Type B pancreatic cell (in vitro differentiated cells): ENCODE data around the gene FZD1. TPM values are rescaled to one million over a fixed set of nuclear protein-coding genes. Genes with fewer than 3 reads are reported as not detected.

Experiments used
- DNase-seq: peaks from one replicate; pipeline ENCODE4 v3.0.0; 2021; ENCODE audit warnings: mixed read lengths; ENCODE audit not compliant: unreplicated experiment; ENCODE audit errors: extremely low spot score
- H3K27ac Mint-ChIP-seq: 2 replicates; pipeline ENCODE4 v1.8.0; 2021; ENCODE audit warnings: mild to moderate bottlenecking, mixed read lengths
- H3K27me3 Mint-ChIP-seq: 2 replicates; pipeline ENCODE4 v1.8.0; 2021; ENCODE audit warnings: mixed read lengths
- H3K36me3 Mint-ChIP-seq: 2 replicates; pipeline ENCODE4 v1.8.0; 2021; ENCODE audit warnings: mixed read lengths
- H3K4me1 Mint-ChIP-seq: one replicate; pipeline ENCODE4 v1.8.0; 2021; ENCODE audit warnings: mixed read lengths; ENCODE audit not compliant: unreplicated experiment
- H3K4me3 Mint-ChIP-seq: 2 replicates; pipeline ENCODE4 v1.8.0; 2021; ENCODE audit warnings: mild to moderate bottlenecking, mixed read lengths
- H3K9me3 Mint-ChIP-seq: 2 replicates; pipeline ENCODE4 v1.8.0; 2021; ENCODE audit warnings: mixed read lengths
- total RNA-seq: library from RNA; stranded (reverse); gene quantifications from 2 replicates; pipeline ENCODE4 v1.2.1, GENCODE V29; 2021; ENCODE audit warnings: low replicate concordance
- TF ChIP-seq, protein P1 (sequence below): fragments of 200-600 bp; sonication (generic); conservative IDR thresholded peaks from 2 replicates; pipeline ENCODE4 v1.5.0; 2021; ENCODE audit warnings: antibody characterized with exemption, mild to moderate bottlenecking

Gene FZD1
- total RNA-seq, 1 donor from 2014 or later, result 23.8 TPM

- TF ChIP-seq, protein P1, sequence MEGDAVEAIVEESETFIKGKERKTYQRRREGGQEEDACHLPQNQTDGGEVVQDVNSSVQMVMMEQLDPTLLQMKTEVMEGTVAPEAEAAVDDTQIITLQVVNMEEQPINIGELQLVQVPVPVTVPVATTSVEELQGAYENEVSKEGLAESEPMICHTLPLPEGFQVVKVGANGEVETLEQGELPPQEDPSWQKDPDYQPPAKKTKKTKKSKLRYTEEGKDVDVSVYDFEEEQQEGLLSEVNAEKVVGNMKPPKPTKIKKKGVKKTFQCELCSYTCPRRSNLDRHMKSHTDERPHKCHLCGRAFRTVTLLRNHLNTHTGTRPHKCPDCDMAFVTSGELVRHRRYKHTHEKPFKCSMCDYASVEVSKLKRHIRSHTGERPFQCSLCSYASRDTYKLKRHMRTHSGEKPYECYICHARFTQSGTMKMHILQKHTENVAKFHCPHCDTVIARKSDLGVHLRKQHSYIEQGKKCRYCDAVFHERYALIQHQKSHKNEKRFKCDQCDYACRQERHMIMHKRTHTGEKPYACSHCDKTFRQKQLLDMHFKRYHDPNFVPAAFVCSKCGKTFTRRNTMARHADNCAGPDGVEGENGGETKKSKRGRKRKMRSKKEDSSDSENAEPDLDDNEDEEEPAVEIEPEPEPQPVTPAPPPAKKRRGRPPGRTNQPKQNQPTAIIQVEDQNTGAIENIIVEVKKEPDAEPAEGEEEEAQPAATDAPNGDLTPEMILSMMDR, result no peak
- Mint-ChIP-seq H3K27me3 (no peaks in the 10 kb centered on the region), H3K4me1 (no peaks in the 10 kb centered on the region), H3K9me3 (no peaks in the 10 kb centered on the region), H3K27ac (no peak overlapping the region), H3K4me3 (no peak overlapping the region), H3K36me3 (no peaks in the 10 kb centered on the region)
- DNase-seq, result no peak
Measured at GRCh38 chr7:91311839-91312238, 47.6 kb downstream of the FZD1 start.

DNA sequence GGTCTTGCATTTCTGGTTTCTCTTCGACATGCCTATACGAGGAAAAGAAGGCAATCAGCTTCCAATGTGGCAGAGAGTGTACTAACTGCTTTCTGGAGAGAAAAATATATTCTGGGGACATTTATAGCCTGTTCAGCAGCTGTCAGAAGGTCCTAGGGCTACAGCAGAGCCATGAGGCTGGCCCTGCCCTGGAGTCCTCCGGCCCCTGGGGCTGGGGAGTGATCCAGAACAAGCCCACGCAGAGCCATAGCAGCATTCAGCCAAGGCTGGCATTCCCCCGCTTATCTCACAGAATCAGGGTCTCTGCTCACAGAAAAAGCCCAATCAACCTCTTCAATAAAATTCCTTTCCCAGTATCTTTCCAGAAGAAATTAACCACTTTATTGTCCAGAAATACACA is 48.9 kb downstream of the FZD1 start:
- H3K4me1 Mint-ChIP-seq, result no peaks in the 10 kb centered on the region
- no peak overlapping the region for H3K4me3 Mint-ChIP-seq
- H3K36me3 Mint-ChIP-seq, result no peaks in the 10 kb centered on the region
- H3K27me3 Mint-ChIP-seq, result no peaks in the 10 kb centered on the region
- H3K27ac Mint-ChIP-seq, result no peak overlapping the region
- DNase-seq, result no peak
- H3K9me3 Mint-ChIP-seq, result no peaks in the 10 kb centered on the region
- TF ChIP-seq, protein P1, result no peak

DNA sequence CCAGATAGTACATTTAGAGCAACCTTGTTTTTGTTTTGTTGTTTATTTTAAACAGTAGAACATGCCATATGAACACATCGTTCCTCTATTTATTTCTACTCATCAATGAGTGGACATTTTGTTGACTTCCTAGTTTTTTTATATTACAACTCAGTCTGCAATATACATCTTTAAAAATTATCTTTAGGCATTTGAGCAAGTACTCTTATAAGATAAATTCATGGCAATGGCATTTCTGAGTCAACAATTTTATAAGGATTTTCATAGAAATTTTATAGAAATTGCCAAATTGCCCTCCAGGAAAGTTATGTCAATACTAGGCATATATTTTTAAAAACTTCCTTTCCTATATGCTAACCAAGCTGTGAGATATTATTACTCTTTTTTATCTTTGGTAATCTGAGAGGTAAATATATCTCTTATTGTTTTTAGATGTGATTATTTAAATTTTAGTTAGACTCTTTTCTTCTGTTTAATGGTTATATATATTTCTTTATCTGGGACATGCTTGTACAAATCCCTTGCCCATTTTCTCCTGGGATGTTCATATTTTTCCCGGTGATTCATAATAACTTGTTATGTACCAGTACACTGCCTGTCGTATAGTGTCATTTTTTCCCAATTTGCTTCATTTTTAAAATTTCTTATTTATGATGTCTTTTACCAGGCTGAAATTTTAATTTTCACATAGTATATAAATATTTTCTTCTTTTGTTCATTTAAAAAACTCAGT is 50.5 kb downstream of the FZD1 start:
- Mint-ChIP-seq H3K27ac (no peak overlapping the region), H3K4me3 (no peak overlapping the region), H3K9me3 (no peaks in the 10 kb centered on the region), H3K36me3 (no peaks in the 10 kb centered on the region), H3K27me3 (no peaks in the 10 kb centered on the region), H3K4me1 (no peaks in the 10 kb centered on the region)
- DNase-seq, result no peak
- TF ChIP-seq, protein P1, result no peak

- no peaks in the 10 kb centered on the region for H3K27me3 Mint-ChIP-seq
- H3K27ac Mint-ChIP-seq, result no peak overlapping the region
- no peaks in the 10 kb centered on the region for H3K4me1 Mint-ChIP-seq
- H3K36me3 Mint-ChIP-seq, result no peaks in the 10 kb centered on the region
- H3K4me3 Mint-ChIP-seq, result no peak overlapping the region
- TF ChIP-seq, protein P1, result no peak
- no peak for DNase-seq
- H3K9me3 Mint-ChIP-seq, result no peaks in the 10 kb centered on the region
Measured at GRCh38 chr7:91316426-91316825, 52.2 kb downstream of the FZD1 start.

GRCh38 chr7:91319351-91319750 is 55.1 kb downstream of the FZD1 start:
- Mint-ChIP-seq H3K9me3 (no peaks in the 10 kb centered on the region), H3K36me3 (no peaks in the 10 kb centered on the region), H3K4me3 (no peak overlapping the region), H3K27ac (no peak overlapping the region), H3K4me1 (no peaks in the 10 kb centered on the region), H3K27me3 (no peaks in the 10 kb centered on the region)
- DNase-seq, result no peak
- TF ChIP-seq, protein P1, result no peak
